Neural cell (in vitro differentiated cells): ENCODE results near the gene CRACR2B. TPM values are rescaled to one million over a fixed set of nuclear protein-coding genes. Genes with fewer than 3 reads are reported as not detected.
A peak's percentile ranks its signal among the peaks of the same experiment; 100 is the strongest.

ENCODE experiments used
- H2AFZ ChIP-seq: fragments of 200-600, 300-800 bp; sonication (generic), shearing (Covaris generic); 2 replicates; pipeline ENCODE4 v1.6.0; 2014; ENCODE audit warnings: low read depth, mild to moderate bottlenecking, antibody characterized with exemption, low read length, moderate library complexity
- H3F3A ChIP-seq: fragments of 200-600 bp; shearing (Covaris generic); 2 replicates; pipeline ENCODE4 v1.6.1; 2016; ENCODE audit warnings: mild to moderate bottlenecking, moderate library complexity, mixed read lengths, antibody characterized with exemption, low read length; ENCODE audit not compliant: insufficient read depth, poor library complexity, severe bottlenecking
- H3K27ac ChIP-seq: fragments of 200-600, 300-800 bp; sonication (generic), shearing (Covaris generic); 2 replicates; pipeline ENCODE4 v1.5.1; 2014; ENCODE audit warnings: mild to moderate bottlenecking, low read length, moderate library complexity
- H3K27me3 ChIP-seq: fragments of 300-800, 200-600 bp; sonication (generic), shearing (Covaris generic); 2 replicates; pipeline ENCODE4 v1.6.0; 2014; ENCODE audit warnings: mild to moderate bottlenecking, low read depth, low read length, moderate library complexity; ENCODE audit not compliant: insufficient read depth
- H3K36me3 ChIP-seq: fragments of 300-800, 200-600 bp; sonication (generic), shearing (Covaris generic); 2 replicates; pipeline ENCODE4 v1.5.1; 2014; ENCODE audit warnings: mild to moderate bottlenecking, antibody characterized with exemption, low read length, moderate library complexity; ENCODE audit not compliant: insufficient read depth
- H3K4me2 ChIP-seq: fragments of 300-800, 200-600 bp; sonication (generic), shearing (Covaris generic); 2 replicates; pipeline ENCODE4 v1.6.0; 2014; ENCODE audit warnings: mild to moderate bottlenecking, low read length
- H3K4me3 ChIP-seq: fragments of 300-800, 200-600 bp; sonication (generic), shearing (Covaris generic); 2 replicates; pipeline ENCODE4 v1.5.1; 2014; ENCODE audit warnings: mild to moderate bottlenecking, low read length, moderate library complexity
- H3K79me2 ChIP-seq: fragments of 200-600 bp; shearing (Covaris generic); replicated peaks from 2 replicates; pipeline ENCODE4 v1.6.0; 2014; ENCODE audit warnings: mild to moderate bottlenecking, low read length, moderate library complexity; ENCODE audit not compliant: insufficient read depth
- H3K9ac ChIP-seq: fragments of 300-800, 200-600 bp; sonication (generic), shearing (Covaris generic); 2 replicates; pipeline ENCODE4 v1.6.1; 2016; ENCODE audit warnings: mild to moderate bottlenecking, low read length, mixed read lengths
- H3K9me2 ChIP-seq: fragments of 200-600 bp; shearing (Covaris generic); 2 replicates; pipeline ENCODE4 v1.6.1; 2016; ENCODE audit warnings: mild to moderate bottlenecking, low read length, mixed read lengths; ENCODE audit not compliant: insufficient read depth
- H3K9me3 ChIP-seq: fragments of 200-600, 300-800 bp; sonication (generic), shearing (Covaris generic); 2 replicates; pipeline ENCODE4 v1.6.1; 2016; ENCODE audit warnings: mild to moderate bottlenecking, mixed run types, low read length, moderate library complexity, mixed read lengths
- H4K20me1 ChIP-seq: fragments of 200-600 bp; shearing (Covaris generic); 2 replicates; pipeline ENCODE4 v1.6.1; 2016; ENCODE audit warnings: mild to moderate bottlenecking, mixed run types; ENCODE audit not compliant: insufficient read depth
- EP300 ChIP-seq: fragments of 450-650 bp; conservative IDR thresholded peaks from 2 replicates; pipeline ENCODE4 v1.6.1; 2014; ENCODE audit warnings: antibody characterized with exemption, mild to moderate bottlenecking, moderate library complexity; ENCODE audit not compliant: poor library complexity, severe bottlenecking
- EZH2 ChIP-seq: fragments of 200-600, 300-800 bp; shearing (Covaris generic), sonication (generic); IDR thresholded peaks from 2 replicates; pipeline ENCODE4 v1.6.1; 2014; ENCODE audit warnings: antibody characterized with exemption, low read length, borderline replicate concordance, mild to moderate bottlenecking; ENCODE audit not compliant: insufficient read depth, poor library complexity, severe bottlenecking
- MXI1 ChIP-seq: fragments of 450-650 bp; conservative IDR thresholded peaks from 2 replicates; pipeline ENCODE4 v1.6.1; 2014; ENCODE audit warnings: antibody characterized with exemption, mild to moderate bottlenecking; ENCODE audit not compliant: poor library complexity, severe bottlenecking
- POLR2AphosphoS5 ChIP-seq: IDR thresholded peaks from 2 replicates; pipeline ENCODE4 v1.6.1; 2012
- RAD21 ChIP-seq: fragments of 450-650 bp; conservative IDR thresholded peaks from 2 replicates; pipeline ENCODE4 v1.6.1; 2014; ENCODE audit warnings: antibody characterized with exemption, mild to moderate bottlenecking, moderate library complexity
- SMC3 ChIP-seq: fragments of 450-650 bp; conservative IDR thresholded peaks from 2 replicates; pipeline ENCODE4 v1.6.1; 2014; ENCODE audit warnings: antibody characterized with exemption, mild to moderate bottlenecking, moderate library complexity; ENCODE audit not compliant: poor library complexity
- TAF1 ChIP-seq: IDR thresholded peaks from 2 replicates; pipeline ENCODE4 v1.6.1; 2012; ENCODE audit warnings: low read depth
- polyA plus RNA-seq: library from polyadenylated mRNA; depleted of rRNA; stranded (reverse); fragments of >200 nt; gene quantifications from 2 replicates; pipeline ENCODE4 v1.2.3, GENCODE V29; 2014
- TF ChIP-seq, protein P1 (sequence below): fragments of 450-650 bp; IDR thresholded peaks from 2 replicates; pipeline ENCODE4 v1.5.1; 2014; ENCODE audit warnings: antibody characterized with exemption, mild to moderate bottlenecking, moderate library complexity; ENCODE audit not compliant: poor library complexity, severe bottlenecking
- TF ChIP-seq, protein P2 (sequence below): IDR thresholded peaks from 2 replicates; pipeline ENCODE4 v1.6.1; 2012; ENCODE audit warnings: borderline replicate concordance

The CRACR2B gene
- polyA plus RNA-seq, 1 donor from 2014 or later, result 1.2 TPM

DNA sequence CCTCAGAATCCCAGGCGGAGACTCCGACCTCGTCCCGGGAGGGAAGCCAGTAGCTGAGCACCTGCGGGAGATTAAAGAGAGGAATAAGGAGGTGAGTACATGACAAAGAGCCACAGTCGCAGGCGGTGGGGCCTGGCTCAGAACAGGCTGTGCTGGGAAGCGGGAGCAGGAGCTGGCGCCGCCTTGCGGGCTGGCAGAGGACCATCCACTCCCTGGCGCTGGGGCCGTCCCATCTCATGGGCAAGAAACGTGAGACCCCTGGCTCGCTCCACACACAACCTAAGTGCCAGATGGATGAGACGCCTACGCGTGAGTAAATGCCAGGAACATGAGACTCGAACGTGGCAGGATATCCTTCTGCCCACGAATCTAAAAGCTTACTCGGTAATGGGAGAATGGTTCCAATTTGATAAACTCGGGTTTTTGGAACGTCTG, 44.1 kb upstream of the CRACR2B start:
- peak overlapping the region; percentile 35 for H3K27ac ChIP-seq
- H3K4me3 ChIP-seq, result no peak overlapping the region
- no peaks in the 10 kb centered on the region for H3K9me2 ChIP-seq
- H4K20me1 ChIP-seq, result no peaks in the 10 kb centered on the region
- peak overlapping the region; percentile 36 for H3K9ac ChIP-seq
- H3K4me2 ChIP-seq, result no peak overlapping the region
- H3K27me3 ChIP-seq, result no peaks in the 10 kb centered on the region
- peaks cover 1% of the 10 kb centered on the region for H3K79me2 ChIP-seq
- TF ChIP-seq TAF1, result no peak
- TF ChIP-seq SMC3, result peak; percentile 69
- peak; percentile 65 for TF ChIP-seq RAD21
- TF ChIP-seq, protein P1, sequence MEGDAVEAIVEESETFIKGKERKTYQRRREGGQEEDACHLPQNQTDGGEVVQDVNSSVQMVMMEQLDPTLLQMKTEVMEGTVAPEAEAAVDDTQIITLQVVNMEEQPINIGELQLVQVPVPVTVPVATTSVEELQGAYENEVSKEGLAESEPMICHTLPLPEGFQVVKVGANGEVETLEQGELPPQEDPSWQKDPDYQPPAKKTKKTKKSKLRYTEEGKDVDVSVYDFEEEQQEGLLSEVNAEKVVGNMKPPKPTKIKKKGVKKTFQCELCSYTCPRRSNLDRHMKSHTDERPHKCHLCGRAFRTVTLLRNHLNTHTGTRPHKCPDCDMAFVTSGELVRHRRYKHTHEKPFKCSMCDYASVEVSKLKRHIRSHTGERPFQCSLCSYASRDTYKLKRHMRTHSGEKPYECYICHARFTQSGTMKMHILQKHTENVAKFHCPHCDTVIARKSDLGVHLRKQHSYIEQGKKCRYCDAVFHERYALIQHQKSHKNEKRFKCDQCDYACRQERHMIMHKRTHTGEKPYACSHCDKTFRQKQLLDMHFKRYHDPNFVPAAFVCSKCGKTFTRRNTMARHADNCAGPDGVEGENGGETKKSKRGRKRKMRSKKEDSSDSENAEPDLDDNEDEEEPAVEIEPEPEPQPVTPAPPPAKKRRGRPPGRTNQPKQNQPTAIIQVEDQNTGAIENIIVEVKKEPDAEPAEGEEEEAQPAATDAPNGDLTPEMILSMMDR, result peak; percentile 79
- TF ChIP-seq, protein P2, sequence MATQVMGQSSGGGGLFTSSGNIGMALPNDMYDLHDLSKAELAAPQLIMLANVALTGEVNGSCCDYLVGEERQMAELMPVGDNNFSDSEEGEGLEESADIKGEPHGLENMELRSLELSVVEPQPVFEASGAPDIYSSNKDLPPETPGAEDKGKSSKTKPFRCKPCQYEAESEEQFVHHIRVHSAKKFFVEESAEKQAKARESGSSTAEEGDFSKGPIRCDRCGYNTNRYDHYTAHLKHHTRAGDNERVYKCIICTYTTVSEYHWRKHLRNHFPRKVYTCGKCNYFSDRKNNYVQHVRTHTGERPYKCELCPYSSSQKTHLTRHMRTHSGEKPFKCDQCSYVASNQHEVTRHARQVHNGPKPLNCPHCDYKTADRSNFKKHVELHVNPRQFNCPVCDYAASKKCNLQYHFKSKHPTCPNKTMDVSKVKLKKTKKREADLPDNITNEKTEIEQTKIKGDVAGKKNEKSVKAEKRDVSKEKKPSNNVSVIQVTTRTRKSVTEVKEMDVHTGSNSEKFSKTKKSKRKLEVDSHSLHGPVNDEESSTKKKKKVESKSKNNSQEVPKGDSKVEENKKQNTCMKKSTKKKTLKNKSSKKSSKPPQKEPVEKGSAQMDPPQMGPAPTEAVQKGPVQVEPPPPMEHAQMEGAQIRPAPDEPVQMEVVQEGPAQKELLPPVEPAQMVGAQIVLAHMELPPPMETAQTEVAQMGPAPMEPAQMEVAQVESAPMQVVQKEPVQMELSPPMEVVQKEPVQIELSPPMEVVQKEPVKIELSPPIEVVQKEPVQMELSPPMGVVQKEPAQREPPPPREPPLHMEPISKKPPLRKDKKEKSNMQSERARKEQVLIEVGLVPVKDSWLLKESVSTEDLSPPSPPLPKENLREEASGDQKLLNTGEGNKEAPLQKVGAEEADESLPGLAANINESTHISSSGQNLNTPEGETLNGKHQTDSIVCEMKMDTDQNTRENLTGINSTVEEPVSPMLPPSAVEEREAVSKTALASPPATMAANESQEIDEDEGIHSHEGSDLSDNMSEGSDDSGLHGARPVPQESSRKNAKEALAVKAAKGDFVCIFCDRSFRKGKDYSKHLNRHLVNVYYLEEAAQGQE, result no peak
- no peak for TF ChIP-seq POLR2AphosphoS5
- H3K36me3 ChIP-seq, result no peaks in the 10 kb centered on the region
- no peaks in the 10 kb centered on the region for H3F3A ChIP-seq
- H2AFZ ChIP-seq, result no peak overlapping the region
- H3K9me3 ChIP-seq, result no peaks in the 10 kb centered on the region

DNA sequence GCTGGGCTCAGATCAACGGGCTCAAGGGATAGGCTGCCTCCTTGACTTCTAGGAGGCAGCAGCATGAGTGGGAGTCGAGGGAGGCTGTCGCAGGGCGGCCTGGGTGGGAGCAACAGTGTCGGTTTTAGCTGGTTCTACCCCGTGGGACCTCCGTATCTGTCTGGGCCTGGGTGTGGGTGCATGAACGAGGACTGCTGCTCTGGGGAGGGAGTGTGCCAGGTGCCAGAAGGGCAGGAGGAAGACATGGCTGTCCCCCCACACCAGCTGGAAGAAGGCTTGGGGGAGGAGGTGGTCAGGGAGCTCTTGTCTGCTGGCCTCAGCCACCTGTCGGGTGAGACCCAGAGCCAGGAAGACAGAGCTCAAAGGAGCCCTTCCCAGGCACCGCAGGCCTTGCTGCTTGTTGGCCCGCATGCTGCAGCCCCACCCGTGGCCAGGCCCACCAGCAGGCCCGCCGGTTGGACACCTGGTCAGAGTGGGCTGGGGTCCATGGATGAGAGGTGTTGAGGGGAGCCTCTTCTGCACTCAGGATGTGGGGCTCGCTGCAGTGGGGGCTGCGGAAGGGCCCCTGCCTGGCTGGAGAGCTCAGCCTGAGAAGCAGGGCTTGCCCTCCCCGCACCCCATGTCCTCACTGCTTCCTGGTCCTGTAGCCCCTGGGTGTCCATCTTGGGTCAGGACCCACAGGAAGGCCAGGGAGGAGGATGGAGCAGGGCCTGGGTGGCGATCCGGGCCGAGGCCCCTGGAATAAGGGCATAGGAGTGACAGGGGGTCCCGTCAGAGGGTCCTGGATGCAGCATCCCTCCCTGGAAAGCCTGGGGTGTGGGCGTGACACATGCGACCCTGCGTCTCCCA, 41.3 kb upstream of the CRACR2B start:
- no peak overlapping the region for H3K27ac ChIP-seq
- H2AFZ ChIP-seq, result no peak overlapping the region
- no peak overlapping the region for H3K4me2 ChIP-seq
- no peaks in the 10 kb centered on the region for H3F3A ChIP-seq
- H3K9me3 ChIP-seq, result no peaks in the 10 kb centered on the region
- H3K79me2 ChIP-seq, result peaks cover 6% of the 10 kb centered on the region
- H3K4me3 ChIP-seq, result no peak overlapping the region
- no peaks in the 10 kb centered on the region for H4K20me1 ChIP-seq
- H3K36me3 ChIP-seq, result no peaks in the 10 kb centered on the region
- TF ChIP-seq TAF1 (no peak), EP300 (no peak), SMC3 (no peak), POLR2AphosphoS5 (no peak), RAD21 (no peak), MXI1 (no peak), EZH2 (no peak)
- TF ChIP-seq, protein P2, result no peak
- TF ChIP-seq, protein P1, result no peak
- H3K27me3 ChIP-seq, result no peaks in the 10 kb centered on the region
- no peaks in the 10 kb centered on the region for H3K9me2 ChIP-seq
- H3K9ac ChIP-seq, result no peak overlapping the region
